GM12873 (cell line): ENCODE data around the gene UGT1A5.

Experiments
- CTCF ChIP-seq: IDR thresholded peaks from 2 replicates; pipeline ENCODE4 v1.5.1; 2012; ENCODE audit warnings: low read depth, mild to moderate bottlenecking, moderate library complexity, low read length, control low read depth; ENCODE audit not compliant: insufficient read depth; ENCODE audit errors: missing control alignments

The UGT1A5 gene

GRCh38 chr2:233810385-233810784 lies 97.7 kb downstream of the UGT1A5 start:
- no peak for TF ChIP-seq CTCF

GRCh38 chr2:233811087-233811486 lies 98.4 kb downstream of the UGT1A5 start:
- no peak for TF ChIP-seq CTCF

- no peak for TF ChIP-seq CTCF
Observed at GRCh38 chr2:233811732-233812131, 99.0 kb downstream of the UGT1A5 start.

GRCh38 chr2:233813236-233814055 lies 100.7 kb downstream of the UGT1A5 start:
- TF ChIP-seq CTCF = no peak

- TF ChIP-seq CTCF = no peak
Observed at GRCh38 chr2:233814056-233814835, 101.5 kb downstream of the UGT1A5 start.

GRCh38 chr2:233815861-233816260 lies 103.2 kb downstream of the UGT1A5 start:
- no peak for TF ChIP-seq CTCF

GRCh38 chr2:233816334-233816733 lies 103.6 kb downstream of the UGT1A5 start:
- no peak for TF ChIP-seq CTCF
